Measurements from ENCODE around the gene TOMM70. TPM values are rescaled to one million over a fixed set of nuclear protein-coding genes. Genes with fewer than 3 reads are reported as not detected.
A peak's percentile ranks its signal among the peaks of the same experiment; 100 is the strongest.

Gene TOMM70
- total and polyA plus RNA-seq, 11 donors = 25.9 to 67.0 (median 56.2) TPM

GRCh38 chr3:100316641-100317069 lies 84.2 kb downstream of the TOMM70 start:
- Histone ChIP-seq H3K27ac (no peak overlapping the region), H3K9me3 (no peaks in the 10 kb centered on the region), H3K36me3 (peaks cover 3 to 89% (median 56%) of the 10 kb centered on the region in 9 donors), H3K4me1 (peaks cover 0 to 10% (median 0%) of the 10 kb centered on the region in 12 donors), H3K4me3 (no peak overlapping the region), H3K27me3 (no peaks in the 10 kb centered on the region)
- ATAC-seq (peak; percentile 47 to 86 (median 68)), DNase-seq (peak in 1 of 5 donors; percentile 17)
- TF ChIP-seq POLR2A (IDR thresholded peaks at IDR 0.05) (no peak), CTCF (IDR thresholded peaks at IDR 0.05) (peak; percentile 47 to 76 (median 62))
- intact Hi-C loops (cut with DNase I) = loop anchor here in 9 of 10 donors (2.0 to 10.0 kb wide), 4 partner anchors 271 to 278 kb away; no protein-coding TSS in a partner anchor
- WGBS, 4 donors = 33 to 42% (median 39%) methylated on average over 8 of the region's 8 CpGs

Other genes with a start within 250 kb of the TOMM70 start
- 10 to 100 TPM; 17.7 to 38.3 (median 32.9) TPM for gene TBC1D23, start 140.1 kb downstream of the TOMM70 start, total RNA-seq
- 10 to 100 TPM; 13.6 to 41.7 TPM for gene TBC1D23, start 140.1 kb downstream of the TOMM70 start, polyA plus RNA-seq
- 10 to 100 TPM; 11.6 to 50.9 (median 43.9) TPM for gene NIT2, start 66.3 kb downstream of the TOMM70 start, total RNA-seq
- 10 to 100 TPM; 12.3 to 19.7 TPM for gene NIT2, start 66.3 kb downstream of the TOMM70 start, polyA plus RNA-seq
- gene LNP1, start 450 bp upstream of the TOMM70 start, total RNA-seq = 1 to 10 TPM; 2.5 to 5.9 (median 3.7) TPM
- gene LNP1, start 450 bp upstream of the TOMM70 start, polyA plus RNA-seq = 1 to 10 TPM; 1.4 to 2.8 TPM
- 1 to 10 TPM; 1.8 to 6.6 (median 3.1) TPM for gene TMEM45A, start 91.5 kb upstream of the TOMM70 start, total RNA-seq
- 10 to 100 TPM in 1 of 2 donors, 1 to 10 TPM in 1; 1.9 to 11.2 TPM for gene TMEM45A, start 91.5 kb upstream of the TOMM70 start, polyA plus RNA-seq
- under 1 TPM in 1 of 9 donors, not detected in 8; 0.23 TPM for gene ADGRG7, start 208.5 kb upstream of the TOMM70 start, total RNA-seq
- not detected for gene ADGRG7, start 208.5 kb upstream of the TOMM70 start, polyA plus RNA-seq